GM21576 (cell line): ENCODE results near the gene ZNF518B.

ENCODE experiments used
- ATAC-seq: cut with Tn5 transposase; IDR thresholded peaks from one replicate; pipeline ENCODE4 v1.9.1; 2021; ENCODE audit warnings: mild to moderate bottlenecking, moderate library complexity; ENCODE audit not compliant: unreplicated experiment

ZNF518B gene

GRCh38 chr4:10457255-10457801, at the start of gene ZNF518B:
Gene ZNF518B (minus strand): TSS chr4:10457426. CDS start chr4:10446328, 11,098 bp downstream.
- peak; percentile 78 for ATAC-seq

- ATAC-seq: no peak
These were observed 48.9 kb upstream of the ZNF518B start for GRCh38 chr4:10506077-10506476.

- no peak for ATAC-seq
These were observed 47.4 kb upstream of the ZNF518B start for GRCh38 chr4:10504570-10505179.

- ATAC-seq: no peak
These were observed 45.5 kb upstream of the ZNF518B start for GRCh38 chr4:10502717-10503116.

GRCh38 chr4:10500776-10501175, 43.5 kb upstream of the ZNF518B start:
- ATAC-seq: no peak

- no peak for ATAC-seq
These were observed 39.0 kb upstream of the ZNF518B start for GRCh38 chr4:10496200-10496599.

- ATAC-seq: no peak
These were observed 38.4 kb upstream of the ZNF518B start for GRCh38 chr4:10495651-10496050.

- ATAC-seq: no peak
These were observed 35.2 kb upstream of the ZNF518B start for GRCh38 chr4:10492464-10492863.

- no peak for ATAC-seq
These were observed 34.2 kb upstream of the ZNF518B start for GRCh38 chr4:10491401-10491800.

GRCh38 chr4:10490996-10491395, 33.8 kb upstream of the ZNF518B start:
- no peak for ATAC-seq

- ATAC-seq: no peak
These were observed 25.7 kb upstream of the ZNF518B start for GRCh38 chr4:10482913-10483312.

GRCh38 chr4:10480616-10481015, 23.4 kb upstream of the ZNF518B start:
- no peak for ATAC-seq

GRCh38 chr4:10478621-10479020, 21.4 kb upstream of the ZNF518B start:
- no peak for ATAC-seq

GRCh38 chr4:10470505-10470904, 13.3 kb upstream of the ZNF518B start:
- no peak for ATAC-seq

- ATAC-seq: no peak
These were observed 8.9 kb upstream of the ZNF518B start for GRCh38 chr4:10466161-10466560.

- no peak for ATAC-seq
These were observed 5.7 kb upstream of the ZNF518B start for GRCh38 chr4:10462876-10463275.

- ATAC-seq: no peak
These were observed 4.7 kb upstream of the ZNF518B start for GRCh38 chr4:10461850-10462400.

GRCh38 chr4:10461091-10461849, 4.0 kb upstream of the ZNF518B start:
- ATAC-seq: peak; percentile 71

- ATAC-seq: no peak
These were observed 3.3 kb upstream of the ZNF518B start for GRCh38 chr4:10460313-10461047.

GRCh38 chr4:10459305-10459704, 2.1 kb upstream of the ZNF518B start:
- ATAC-seq: no peak

- ATAC-seq: no peak
These were observed 951 bp upstream of the ZNF518B start for GRCh38 chr4:10458177-10458576.
